GM04504 (cell line): ENCODE results near the gene HOXC11.
A peak's percentile ranks its signal among the peaks of the same experiment; 100 is the strongest.

ENCODE experiments used
- DNase-seq: peaks from one replicate; pipeline ENCODE4 v3.0.0-alpha.2; 2012; ENCODE audit warnings: low read depth

Gene HOXC11

DNA sequence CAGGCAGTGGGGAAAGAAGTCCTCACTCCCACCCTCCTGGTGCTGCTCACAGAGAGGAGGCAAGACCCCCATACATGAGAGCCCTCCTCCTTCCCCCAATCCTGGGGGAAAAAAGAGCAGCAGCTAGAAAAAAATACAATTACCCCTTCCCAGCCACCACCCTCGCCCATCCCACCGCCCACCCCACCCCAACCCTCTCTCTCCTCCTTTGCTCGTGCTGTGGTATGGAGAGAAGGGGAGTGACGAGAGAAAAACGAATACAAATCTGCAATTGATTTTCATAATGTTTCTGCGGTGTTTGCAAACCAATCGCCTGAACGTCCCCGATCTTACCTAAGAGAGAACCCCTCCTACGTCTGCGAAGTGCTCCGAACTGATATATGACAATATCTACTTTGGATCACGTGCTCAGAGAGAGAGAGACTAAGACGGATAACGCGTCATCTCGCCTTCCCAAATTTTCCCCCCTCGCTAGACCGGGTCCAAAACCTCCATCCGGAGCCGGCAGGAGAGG lies at the start of gene HOXC11:
TSS of gene HOXC11 (plus strand) at position 405 of the 514 bp plus-strand sequence. CDS start 116 bp downstream, outside the sequence.
- DNase-seq, result no peak

- DNase-seq, result no peak
Observed at GRCh38 chr12:53924521-53925405, 48.2 kb upstream of the HOXC11 start.

DNA sequence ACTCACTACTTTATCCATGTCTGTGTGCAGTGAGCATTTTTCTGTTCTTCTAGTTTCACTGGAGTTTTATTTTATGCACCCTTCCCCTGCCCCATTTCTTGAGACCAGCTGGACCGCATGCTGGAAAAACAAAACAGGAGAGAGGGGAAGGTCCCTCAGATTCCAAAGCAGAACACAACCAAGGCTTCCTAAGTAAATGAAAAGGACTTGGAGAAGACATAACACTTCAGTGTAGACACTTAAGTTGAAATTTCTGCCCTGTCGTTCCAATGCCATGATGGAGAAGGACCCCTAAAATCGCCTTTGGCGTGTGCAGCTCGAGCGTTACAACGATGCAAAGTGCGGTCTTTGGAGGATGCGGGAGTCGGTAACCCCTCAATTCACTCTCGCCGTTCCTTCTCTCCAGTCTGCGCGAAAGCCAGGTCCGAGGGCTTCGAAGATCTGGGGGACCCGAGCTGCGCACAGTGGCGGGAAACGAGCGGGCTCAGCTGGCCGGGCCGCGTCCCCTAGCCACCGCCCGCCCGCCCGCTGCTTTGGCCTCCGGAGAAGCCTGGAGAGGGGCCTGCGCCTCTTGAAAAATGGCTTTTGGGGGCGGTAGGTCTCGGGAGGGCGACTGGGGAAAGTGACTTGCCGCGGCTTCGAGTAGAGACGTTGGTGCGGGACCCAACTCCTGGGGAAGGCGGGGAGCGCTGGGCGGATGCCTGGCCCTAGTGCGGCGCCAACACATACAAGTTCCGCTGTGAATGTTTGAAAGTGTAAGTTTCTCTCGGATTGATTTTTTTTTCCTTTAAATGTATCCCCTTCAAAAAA lies 45.5 kb upstream of the HOXC11 start:
- DNase-seq, result no peak

- no peak for DNase-seq
Observed at GRCh38 chr12:53928054-53928835, 44.7 kb upstream of the HOXC11 start.

- no peak for DNase-seq
Observed at GRCh38 chr12:53929527-53929926, 43.4 kb upstream of the HOXC11 start.

GRCh38 chr12:53930591-53931255 lies 42.2 kb upstream of the HOXC11 start:
- DNase-seq, result no peak

DNA sequence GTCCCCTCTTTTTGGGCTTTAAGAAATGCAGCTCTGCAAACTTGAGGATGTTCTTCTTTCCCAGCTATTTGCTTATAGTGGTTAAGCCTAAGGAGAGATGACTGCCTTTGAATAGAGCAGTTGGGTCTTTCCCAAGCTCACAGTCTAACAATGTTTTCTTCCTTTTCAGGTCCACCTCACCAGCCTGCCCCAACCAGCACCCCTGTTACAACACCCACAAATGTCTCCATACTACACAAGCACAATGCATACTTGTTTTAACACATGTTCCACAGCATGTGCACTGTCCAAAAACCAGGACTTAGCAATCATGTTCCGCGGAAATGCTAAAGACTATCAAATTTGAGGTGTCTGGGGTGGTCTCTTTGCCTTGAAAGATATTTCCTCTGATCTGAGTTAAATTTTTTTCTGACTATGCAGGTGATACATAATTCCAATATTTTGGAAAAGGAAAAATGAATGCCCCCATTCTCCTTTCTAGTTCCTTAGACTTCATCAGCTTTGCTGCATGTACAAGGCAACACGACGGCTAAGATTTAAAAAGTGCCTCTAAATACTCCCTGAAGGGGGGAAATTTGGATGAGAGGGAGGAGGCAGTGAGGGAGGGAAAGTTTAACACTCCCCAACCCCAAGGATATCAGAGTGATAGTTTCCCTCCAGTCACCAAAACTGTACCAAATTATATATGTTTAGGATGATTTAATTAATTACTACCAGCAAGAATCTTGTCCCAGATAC lies 40.9 kb upstream of the HOXC11 start:
- DNase-seq, result no peak

DNA sequence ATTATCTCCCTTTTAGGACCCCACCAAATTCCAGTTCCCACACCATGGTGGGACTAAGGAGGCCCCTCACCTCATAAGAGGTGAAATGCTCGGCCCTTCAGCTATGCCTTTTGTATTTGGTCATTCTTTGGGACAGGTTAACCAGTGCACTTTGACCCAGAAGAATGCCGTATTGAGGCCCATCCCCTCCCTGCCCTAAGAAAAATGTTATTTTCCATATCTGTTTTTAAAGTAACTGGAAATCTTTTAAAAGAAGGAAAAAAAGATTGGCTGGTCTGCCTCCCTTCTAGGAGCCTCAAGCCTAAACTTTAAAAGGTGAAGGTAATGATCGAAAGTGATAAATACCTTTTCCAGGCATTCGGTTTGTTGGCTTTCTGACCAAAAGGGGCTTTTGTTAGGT lies 40.0 kb upstream of the HOXC11 start:
- no peak for DNase-seq

DNA sequence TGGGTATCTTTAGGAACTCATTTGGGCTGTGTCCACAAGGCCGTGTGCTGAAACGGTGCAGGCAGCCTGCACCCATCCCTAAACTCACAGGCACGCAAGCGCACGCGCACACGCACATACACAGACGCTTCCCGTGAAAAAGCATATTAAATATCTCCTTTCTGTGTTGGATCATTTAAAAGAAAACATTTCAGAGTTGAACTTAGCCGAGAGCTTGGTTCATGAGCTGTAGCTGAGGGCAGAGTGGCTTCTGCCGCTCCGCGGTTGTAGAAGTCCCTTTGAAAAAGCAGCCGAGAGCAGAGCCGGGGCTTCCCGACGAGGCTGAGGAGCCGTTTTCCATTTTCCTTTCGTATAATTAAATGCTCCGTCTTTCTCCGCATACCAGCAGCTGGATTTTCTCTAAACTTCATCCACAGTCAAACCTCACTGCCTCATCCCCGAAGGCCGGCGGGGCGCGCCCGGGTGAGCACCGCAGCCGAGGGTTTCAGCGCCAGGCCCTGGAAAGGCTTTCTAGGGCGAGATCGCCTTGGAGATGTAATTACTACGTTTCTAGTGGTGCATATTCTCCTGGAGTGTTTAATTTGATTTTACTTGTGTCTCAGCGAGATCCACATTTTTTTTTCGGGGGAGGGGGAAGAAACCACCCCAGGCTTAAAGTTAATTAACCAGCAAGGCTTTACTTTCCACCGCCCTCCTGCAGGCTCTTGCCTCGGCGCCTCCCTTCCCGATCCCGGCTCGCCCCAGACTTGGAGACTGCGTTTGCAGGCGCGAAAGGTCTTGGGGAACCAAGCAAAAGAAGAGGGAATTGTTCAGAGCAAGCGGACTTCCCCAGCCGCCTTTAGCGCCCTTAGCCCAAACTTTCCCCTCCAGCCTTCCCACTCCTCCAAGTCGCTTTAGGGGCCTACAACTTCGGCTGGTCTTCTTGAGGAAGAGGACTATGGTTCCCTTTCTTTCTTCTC lies 37.3 kb upstream of the HOXC11 start:
- DNase-seq, result no peak

- DNase-seq, result no peak
Observed at GRCh38 chr12:53937099-53937498, 35.8 kb upstream of the HOXC11 start.

GRCh38 chr12:53937596-53938325 lies 35.2 kb upstream of the HOXC11 start:
- DNase-seq, result no peak

DNA sequence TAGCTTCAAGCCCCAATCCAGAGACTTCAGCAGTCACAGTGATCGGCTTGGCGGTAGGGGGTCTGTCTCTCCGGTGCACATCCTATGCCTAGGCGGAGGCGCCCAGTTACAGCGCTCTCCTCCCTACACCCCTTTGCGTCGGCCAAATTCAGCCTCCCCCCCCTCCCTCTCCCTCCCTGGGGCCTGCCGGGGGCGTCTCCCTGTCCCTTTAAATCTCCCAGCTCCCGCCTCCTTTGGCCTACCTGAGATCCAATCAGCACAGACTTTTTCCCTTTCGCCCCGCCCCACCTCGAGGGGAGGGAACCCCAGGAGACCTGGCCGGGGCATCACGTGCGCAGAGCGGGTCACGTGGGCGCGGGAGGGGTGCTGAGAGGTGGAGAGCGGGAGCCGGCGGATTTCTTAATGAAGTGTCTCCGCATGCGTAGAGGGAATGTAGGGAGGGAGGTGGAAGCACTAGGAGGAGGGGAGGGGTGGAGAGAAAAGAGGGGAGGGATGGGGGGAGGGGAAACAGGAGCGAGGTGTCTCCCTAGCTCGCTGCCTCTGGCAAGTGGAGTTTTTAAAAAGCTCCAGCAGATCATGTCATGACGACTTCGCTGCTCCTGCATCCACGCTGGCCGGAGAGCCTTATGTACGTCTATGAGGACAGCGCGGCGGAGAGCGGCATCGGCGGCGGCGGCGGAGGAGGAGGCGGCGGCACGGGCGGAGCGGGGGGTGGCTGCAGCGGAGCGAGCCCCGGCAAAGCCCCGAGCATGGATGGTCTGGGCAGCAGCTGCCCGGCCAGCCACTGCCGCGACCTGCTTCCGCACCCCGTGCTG lies 34.4 kb upstream of the HOXC11 start, which contains the start of gene HOXC13:
TSS of gene HOXC13 (plus strand) at position 506 of the 815 bp plus-strand sequence. CDS start at position 582, 76 bp downstream.
- DNase-seq, result peak; percentile 95

GRCh38 chr12:53939141-53940108 lies 33.5 kb upstream of the HOXC11 start:
- DNase-seq, result peak; percentile 37

DNA sequence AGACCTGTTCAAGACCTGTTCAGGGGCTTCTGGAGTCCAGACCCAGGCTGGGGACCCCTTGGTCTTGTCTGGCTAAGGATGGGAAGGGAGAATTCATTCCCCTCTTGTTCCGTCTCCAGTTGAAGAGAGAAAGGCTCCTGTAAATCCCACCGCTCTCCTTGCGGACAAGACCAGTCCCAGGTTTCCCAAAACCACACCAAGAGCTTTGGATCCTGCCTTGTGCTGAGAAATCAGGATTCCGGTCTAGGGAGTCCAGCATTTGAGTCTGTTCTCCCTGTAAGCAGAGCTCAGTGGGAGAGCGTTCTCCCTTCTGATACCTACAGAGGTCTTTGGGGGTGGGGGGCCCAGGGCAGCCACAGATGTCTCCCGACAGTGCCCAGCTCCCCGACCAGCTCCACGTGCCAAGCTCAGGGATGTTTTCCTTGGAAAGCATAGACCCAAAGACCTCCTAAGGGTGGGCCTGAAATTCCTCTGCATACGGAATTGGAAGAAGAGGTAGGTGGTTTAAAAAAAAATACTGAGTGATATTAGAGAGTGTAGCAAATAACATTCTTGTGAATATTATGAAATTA lies 32.4 kb upstream of the HOXC11 start:
- no peak for DNase-seq

GRCh38 chr12:53941187-53941586 lies 31.7 kb upstream of the HOXC11 start:
- no peak for DNase-seq

GRCh38 chr12:53941750-53942149 lies 31.2 kb upstream of the HOXC11 start:
- no peak for DNase-seq
